GM19043 (cell line): Measurements from ENCODE around the gene RPS6KA2.
A peak's percentile ranks its signal among the peaks of the same experiment; 100 is the strongest.

Source experiments
- ATAC-seq: cut with Tn5 transposase; IDR thresholded peaks from one replicate; pipeline ENCODE4 v1.9.1; 2021; ENCODE audit warnings: low read depth; ENCODE audit not compliant: unreplicated experiment

RPS6KA2 gene

GRCh38 chr6:166493427-166494100 is 133.5 kb downstream of the RPS6KA2 start:
- no peak for ATAC-seq

GRCh38 chr6:166492092-166492741 is 134.8 kb downstream of the RPS6KA2 start:
- ATAC-seq = no peak

- ATAC-seq = no peak
These were observed 136.2 kb downstream of the RPS6KA2 start for GRCh38 chr6:166490671-166491500.

- no peak for ATAC-seq
These were observed 137.5 kb downstream of the RPS6KA2 start for GRCh38 chr6:166489301-166490155.

- no peak for ATAC-seq
These were observed 138.3 kb downstream of the RPS6KA2 start for GRCh38 chr6:166488701-166489100.

- peak; percentile 94 for ATAC-seq
These were observed 138.9 kb downstream of the RPS6KA2 start for GRCh38 chr6:166488076-166488685.

GRCh38 chr6:166487148-166487547 is 139.9 kb downstream of the RPS6KA2 start:
- no peak for ATAC-seq

GRCh38 chr6:166486536-166486880 is 140.5 kb downstream of the RPS6KA2 start:
- no peak for ATAC-seq

GRCh38 chr6:166485651-166486535 is 141.2 kb downstream of the RPS6KA2 start:
- ATAC-seq = no peak

- no peak for ATAC-seq
These were observed 142.2 kb downstream of the RPS6KA2 start for GRCh38 chr6:166484863-166485262.

GRCh38 chr6:166483573-166484250 is 143.3 kb downstream of the RPS6KA2 start:
- ATAC-seq = no peak

- no peak for ATAC-seq
These were observed 144.0 kb downstream of the RPS6KA2 start for GRCh38 chr6:166483026-166483425.

GRCh38 chr6:166478782-166479592 is 148.1 kb downstream of the RPS6KA2 start:
- ATAC-seq = no peak

GRCh38 chr6:166477647-166478365 is 149.2 kb downstream of the RPS6KA2 start:
- ATAC-seq = no peak

- ATAC-seq = no peak
These were observed 150.3 kb downstream of the RPS6KA2 start for GRCh38 chr6:166476634-166477215.

GRCh38 chr6:166476061-166476591 is 150.9 kb downstream of the RPS6KA2 start:
- ATAC-seq = no peak
